SK-N-SH (cell line): Measurements from ENCODE around the gene EIF5A2. TPM values are rescaled to one million over a fixed set of nuclear protein-coding genes. Genes with fewer than 3 reads are reported as not detected.

ENCODE experiments used
- CTCF ChIA-PET: fragments of 300-600, 350-600 bp; formaldehyde crosslinking; extraction: SDS; loops from one replicate; lab custom pipeline; 2021; lab: Yijun Ruan, JAX
- POLR2A ChIA-PET: fragments of 350-600 bp; sonication (Branson Sonifier 250); formaldehyde crosslinking; extraction: SDS; loops from one replicate; lab custom pipeline; 2020; ENCODE audit warnings: antibody characterized with exemption, inconsistent platforms; lab: Yijun Ruan, JAX
- DNase-seq: peaks from one replicate; pipeline ENCODE4 v3.0.0; 2012
- H2AFZ ChIP-seq: fragments of 200-600 bp; sonication (generic); 2 replicates; pipeline ENCODE4 v1.8.1; 2016; ENCODE audit warnings: antibody characterized with exemption, mild to moderate bottlenecking, low read depth
- H3F3A ChIP-seq: fragments of 200-600 bp; sonication (generic); replicated peaks from 2 replicates; pipeline ENCODE3; 2016; ENCODE audit warnings: antibody characterized with exemption, mild to moderate bottlenecking; ENCODE audit not compliant: insufficient read depth
- H3K27ac ChIP-seq, 2 experiments: fragments of 200-500 bp in 1 of 2; fragments of 200-600 bp in 1 of 2; sonication (Bioruptor generic) in 1 of 2; sonication (generic), shearing (Covaris generic) in 1 of 2; 2 replicates each; pipeline versions ENCODE4 v1.5.1 to v1.6.1; 2014 to 2016; ENCODE audit warnings: low read depth in 2 of 2, inconsistent platforms in 1 of 2, low read length in 1 of 2, mild to moderate bottlenecking in 1 of 2, mixed read lengths in 1 of 2
- H3K27me3 ChIP-seq: fragments of 200-600 bp; sonication (generic), shearing (Covaris generic); 2 replicates; pipeline ENCODE4 v1.6.1; 2016; ENCODE audit warnings: mixed run types; ENCODE audit not compliant: insufficient read depth
- H3K36me3 ChIP-seq, 2 experiments: fragments of 200-500 bp in 1 of 2; fragments of 200-600 bp in 1 of 2; sonication (Bioruptor generic) in 1 of 2; sonication (generic) in 1 of 2; replicated peaks in 1 of 2; 2 replicates each; pipeline versions ENCODE3 to v1.5.1; 2014 to 2016; ENCODE audit warnings: low read length in 1 of 2, mild to moderate bottlenecking in 1 of 2; ENCODE audit not compliant: insufficient read depth in 2 of 2, control insufficient read depth in 1 of 2
- H3K4me1 ChIP-seq, 2 experiments: fragments of 200-500 bp in 1 of 2; fragments of 200-600 bp in 1 of 2; sonication (Bioruptor generic) in 1 of 2; sonication (generic), shearing (Covaris generic) in 1 of 2; 2 replicates each; pipeline versions ENCODE4 v1.5.1 to v1.6.1; 2014 to 2016; ENCODE audit warnings: low read depth in 1 of 2, low read length in 1 of 2, mixed run types in 1 of 2; ENCODE audit not compliant: insufficient read depth in 2 of 2, control insufficient read depth in 1 of 2
- H3K4me2 ChIP-seq: fragments of 200-600 bp; sonication (generic), shearing (Covaris generic); 2 replicates; pipeline ENCODE4 v1.6.1; 2017; ENCODE audit warnings: mixed run types
- H3K4me3 ChIP-seq, 2 experiments: fragments of 200-500 bp in 1 of 2; fragments of 200-600 bp in 1 of 2; sonication (Bioruptor generic) in 1 of 2; sonication (generic), shearing (Covaris generic) in 1 of 2; 2 replicates each; pipeline versions ENCODE4 v1.5.1 to v1.8.1; 2014 to 2016; ENCODE audit warnings: low read depth in 2 of 2, inconsistent platforms in 1 of 2, low read length in 1 of 2, mild to moderate bottlenecking in 1 of 2, mixed read lengths in 1 of 2, moderate library complexity in 1 of 2
- H3K79me2 ChIP-seq: fragments of 200-600 bp; sonication (generic); 2 replicates; pipeline ENCODE4 v1.8.1; 2017; ENCODE audit warnings: mild to moderate bottlenecking; ENCODE audit not compliant: insufficient read depth
- H3K9ac ChIP-seq: fragments of 200-600 bp; sonication (generic); 2 replicates; pipeline ENCODE4 v1.6.1; 2017; ENCODE audit warnings: mixed run types
- H3K9me2 ChIP-seq: fragments of 200-600 bp; sonication (generic); 2 replicates; pipeline ENCODE4 v1.6.1; 2017; ENCODE audit warnings: mixed run types
- H3K9me3 ChIP-seq: fragments of 200-600 bp; sonication (generic); 2 replicates; pipeline ENCODE4 v1.6.1; 2017; ENCODE audit warnings: mixed run types, mild to moderate bottlenecking, moderate library complexity
- H4K20me1 ChIP-seq: fragments of 200-600 bp; sonication (generic); 2 replicates; pipeline ENCODE4 v1.6.1; 2017; ENCODE audit warnings: mild to moderate bottlenecking, mixed run types; ENCODE audit not compliant: insufficient read depth
- JUND ChIP-seq: IDR thresholded peaks from 2 replicates; pipeline ENCODE4 v1.4.0; 2012
- WGBS: methylation state at CpG from one replicate; pipeline ENCODE4 v1.1.6; 2017; ENCODE audit warnings: low lambda C conversion rate; 5-methylcytosine and 5-hydroxymethylcytosine counted together
- polyA plus RNA-seq, 3 experiments: library from polyadenylated mRNA; depleted of rRNA; stranded (reverse); fragments of >200 nt; gene quantifications; 2 replicates each; pipeline ENCODE4 v1.2.3, GENCODE V29; 2012
- TF ChIP-seq, protein P1 (sequence below): fragments of 200-600 bp; sonication (generic); IDR thresholded peaks from 2 replicates; pipeline ENCODE4 v1.6.1; 2017; ENCODE audit warnings: antibody characterized with exemption, mild to moderate bottlenecking, moderate library complexity
- TF ChIP-seq, protein P2 (sequence below): IDR thresholded peaks from 2 replicates; pipeline ENCODE4 v1.6.1; 2012; ENCODE audit warnings: mild to moderate bottlenecking, low read depth, low read length, moderate library complexity
- TF ChIP-seq, protein P3 (sequence below): fragments of 150-350 bp; IDR thresholded peaks from 2 replicates; pipeline ENCODE4 v1.6.1; 2017; ENCODE audit warnings: antibody characterized with exemption, low read length, low read depth, borderline replicate concordance
- TF ChIP-seq, protein P4 (sequence below): IDR thresholded peaks from 2 replicates; pipeline ENCODE4 v1.4.0; 2012; ENCODE audit warnings: low read depth, borderline replicate concordance

Gene EIF5A2
- polyA plus RNA-seq, 1 of the 3 experiments (the other 2 are of a cell fraction) = 2.7 TPM

DNA sequence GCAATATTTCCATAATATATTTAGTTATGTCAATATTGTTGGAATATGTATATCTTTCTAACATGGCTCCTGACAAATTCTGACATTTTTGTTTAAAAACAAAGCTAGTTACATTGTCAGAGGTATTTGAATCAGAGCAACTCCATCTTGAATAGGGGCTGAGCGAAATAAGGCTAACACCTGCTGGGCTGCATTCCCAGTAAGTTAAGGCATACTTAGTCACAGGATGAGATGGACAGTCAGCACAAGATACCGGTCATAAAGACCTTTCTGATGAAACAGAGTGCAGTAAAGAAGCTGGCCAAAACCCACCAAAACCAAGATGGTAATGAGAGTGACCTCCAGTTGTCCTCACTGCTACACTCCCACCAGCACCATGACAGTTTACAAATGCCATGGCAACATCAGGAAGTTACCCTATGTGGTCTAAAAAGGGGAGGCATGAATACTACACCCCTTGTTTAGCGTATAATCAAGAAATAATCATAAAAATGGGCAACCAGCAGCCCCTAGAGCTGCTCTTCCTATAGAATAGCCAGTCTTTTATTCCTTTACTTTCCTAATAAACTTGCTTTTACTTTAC lies 68.8 kb downstream of the EIF5A2 start:
- no peaks in the 10 kb centered on the region for H3K9me3 ChIP-seq
- TF ChIP-seq, protein P1, sequence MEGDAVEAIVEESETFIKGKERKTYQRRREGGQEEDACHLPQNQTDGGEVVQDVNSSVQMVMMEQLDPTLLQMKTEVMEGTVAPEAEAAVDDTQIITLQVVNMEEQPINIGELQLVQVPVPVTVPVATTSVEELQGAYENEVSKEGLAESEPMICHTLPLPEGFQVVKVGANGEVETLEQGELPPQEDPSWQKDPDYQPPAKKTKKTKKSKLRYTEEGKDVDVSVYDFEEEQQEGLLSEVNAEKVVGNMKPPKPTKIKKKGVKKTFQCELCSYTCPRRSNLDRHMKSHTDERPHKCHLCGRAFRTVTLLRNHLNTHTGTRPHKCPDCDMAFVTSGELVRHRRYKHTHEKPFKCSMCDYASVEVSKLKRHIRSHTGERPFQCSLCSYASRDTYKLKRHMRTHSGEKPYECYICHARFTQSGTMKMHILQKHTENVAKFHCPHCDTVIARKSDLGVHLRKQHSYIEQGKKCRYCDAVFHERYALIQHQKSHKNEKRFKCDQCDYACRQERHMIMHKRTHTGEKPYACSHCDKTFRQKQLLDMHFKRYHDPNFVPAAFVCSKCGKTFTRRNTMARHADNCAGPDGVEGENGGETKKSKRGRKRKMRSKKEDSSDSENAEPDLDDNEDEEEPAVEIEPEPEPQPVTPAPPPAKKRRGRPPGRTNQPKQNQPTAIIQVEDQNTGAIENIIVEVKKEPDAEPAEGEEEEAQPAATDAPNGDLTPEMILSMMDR = no peak
- TF ChIP-seq, protein P2, sequence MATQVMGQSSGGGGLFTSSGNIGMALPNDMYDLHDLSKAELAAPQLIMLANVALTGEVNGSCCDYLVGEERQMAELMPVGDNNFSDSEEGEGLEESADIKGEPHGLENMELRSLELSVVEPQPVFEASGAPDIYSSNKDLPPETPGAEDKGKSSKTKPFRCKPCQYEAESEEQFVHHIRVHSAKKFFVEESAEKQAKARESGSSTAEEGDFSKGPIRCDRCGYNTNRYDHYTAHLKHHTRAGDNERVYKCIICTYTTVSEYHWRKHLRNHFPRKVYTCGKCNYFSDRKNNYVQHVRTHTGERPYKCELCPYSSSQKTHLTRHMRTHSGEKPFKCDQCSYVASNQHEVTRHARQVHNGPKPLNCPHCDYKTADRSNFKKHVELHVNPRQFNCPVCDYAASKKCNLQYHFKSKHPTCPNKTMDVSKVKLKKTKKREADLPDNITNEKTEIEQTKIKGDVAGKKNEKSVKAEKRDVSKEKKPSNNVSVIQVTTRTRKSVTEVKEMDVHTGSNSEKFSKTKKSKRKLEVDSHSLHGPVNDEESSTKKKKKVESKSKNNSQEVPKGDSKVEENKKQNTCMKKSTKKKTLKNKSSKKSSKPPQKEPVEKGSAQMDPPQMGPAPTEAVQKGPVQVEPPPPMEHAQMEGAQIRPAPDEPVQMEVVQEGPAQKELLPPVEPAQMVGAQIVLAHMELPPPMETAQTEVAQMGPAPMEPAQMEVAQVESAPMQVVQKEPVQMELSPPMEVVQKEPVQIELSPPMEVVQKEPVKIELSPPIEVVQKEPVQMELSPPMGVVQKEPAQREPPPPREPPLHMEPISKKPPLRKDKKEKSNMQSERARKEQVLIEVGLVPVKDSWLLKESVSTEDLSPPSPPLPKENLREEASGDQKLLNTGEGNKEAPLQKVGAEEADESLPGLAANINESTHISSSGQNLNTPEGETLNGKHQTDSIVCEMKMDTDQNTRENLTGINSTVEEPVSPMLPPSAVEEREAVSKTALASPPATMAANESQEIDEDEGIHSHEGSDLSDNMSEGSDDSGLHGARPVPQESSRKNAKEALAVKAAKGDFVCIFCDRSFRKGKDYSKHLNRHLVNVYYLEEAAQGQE = no peak
- TF ChIP-seq, protein P3, sequence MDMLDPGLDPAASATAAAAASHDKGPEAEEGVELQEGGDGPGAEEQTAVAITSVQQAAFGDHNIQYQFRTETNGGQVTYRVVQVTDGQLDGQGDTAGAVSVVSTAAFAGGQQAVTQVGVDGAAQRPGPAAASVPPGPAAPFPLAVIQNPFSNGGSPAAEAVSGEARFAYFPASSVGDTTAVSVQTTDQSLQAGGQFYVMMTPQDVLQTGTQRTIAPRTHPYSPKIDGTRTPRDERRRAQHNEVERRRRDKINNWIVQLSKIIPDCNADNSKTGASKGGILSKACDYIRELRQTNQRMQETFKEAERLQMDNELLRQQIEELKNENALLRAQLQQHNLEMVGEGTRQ = no peak
- TF ChIP-seq, protein P4, sequence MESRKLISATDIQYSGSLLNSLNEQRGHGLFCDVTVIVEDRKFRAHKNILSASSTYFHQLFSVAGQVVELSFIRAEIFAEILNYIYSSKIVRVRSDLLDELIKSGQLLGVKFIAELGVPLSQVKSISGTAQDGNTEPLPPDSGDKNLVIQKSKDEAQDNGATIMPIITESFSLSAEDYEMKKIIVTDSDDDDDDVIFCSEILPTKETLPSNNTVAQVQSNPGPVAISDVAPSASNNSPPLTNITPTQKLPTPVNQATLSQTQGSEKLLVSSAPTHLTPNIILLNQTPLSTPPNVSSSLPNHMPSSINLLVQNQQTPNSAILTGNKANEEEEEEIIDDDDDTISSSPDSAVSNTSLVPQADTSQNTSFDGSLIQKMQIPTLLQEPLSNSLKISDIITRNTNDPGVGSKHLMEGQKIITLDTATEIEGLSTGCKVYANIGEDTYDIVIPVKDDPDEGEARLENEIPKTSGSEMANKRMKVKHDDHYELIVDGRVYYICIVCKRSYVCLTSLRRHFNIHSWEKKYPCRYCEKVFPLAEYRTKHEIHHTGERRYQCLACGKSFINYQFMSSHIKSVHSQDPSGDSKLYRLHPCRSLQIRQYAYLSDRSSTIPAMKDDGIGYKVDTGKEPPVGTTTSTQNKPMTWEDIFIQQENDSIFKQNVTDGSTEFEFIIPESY = no peak
- no peak for TF ChIP-seq JUND
- TF ChIP-seq, all 33 proteins: peak for 0
- no peak overlapping the region for H3K9ac ChIP-seq
- no peaks in the 10 kb centered on the region for H3K27me3 ChIP-seq
- no peaks in the 10 kb centered on the region for H3K36me3 ChIP-seq
- no peaks in the 10 kb centered on the region for H3K79me2 ChIP-seq
- no peak overlapping the region for H3K4me3 ChIP-seq
- CTCF ChIA-PET = interaction anchor here (0.9 to 4.2 kb wide), 3 partner anchors 9 to 426 kb away, joined by 3 to 25 read pairs (median 4); no protein-coding TSS in a partner anchor
- H3K4me1 ChIP-seq = peaks cover 0 to 3% of the 10 kb centered on the region in 2 experiments; a peak in 2 of 4 replicates
- POLR2A ChIA-PET = no interaction called here
- DNase-seq = no peak
- H3F3A ChIP-seq = peaks cover 3% of the 10 kb centered on the region
- H3K4me2 ChIP-seq = no peak overlapping the region
- H3K27ac ChIP-seq = no peak overlapping the region; a peak in 1 of 4 replicates
- no peak overlapping the region for H2AFZ ChIP-seq
- H3K9me2 ChIP-seq = no peaks in the 10 kb centered on the region
- H4K20me1 ChIP-seq = no peaks in the 10 kb centered on the region
- 74% methylated on average over 3 of the region's 3 CpGs for WGBS

Other genes starting within 250 kb of the EIF5A2 start
- gene RPL22L1, start 38.4 kb downstream of the EIF5A2 start, polyA plus RNA-seq (2012; rRNA removed) = 80.9 and 138 TPM in 2 replicates
- 0.59 and 0.63 TPM in 2 replicates for gene SLC2A2, start 118.1 kb upstream of the EIF5A2 start, polyA plus RNA-seq (2012; rRNA removed)